ENCODE measurements around the gene HSPA12B. TPM values are rescaled to one million over a fixed set of nuclear protein-coding genes. Genes with fewer than 3 reads are reported as not detected.

Gene HSPA12B
- total RNA-seq, 2 donors from 2014 or later, result 1.1 to 1.4 TPM

- DNase-seq, result peak; percentile 23
- H3K9ac ChIP-seq (ENCODE audit: extremely low read depth, low read length, poor library complexity, severe bottlenecking), result no peak overlapping the region
- Mint-ChIP-seq H3K9me3 (no peaks in the 10 kb centered on the region), H3K4me3 (no peak overlapping the region), H3K27me3 (ENCODE audit: insufficient read depth) (peaks cover 21% of the 10 kb centered on the region), H3K4me1 (peaks cover 4% of the 10 kb centered on the region), H3K36me3 (ENCODE audit: low read depth) (peaks cover 11% of the 10 kb centered on the region), H3K27ac (no peak overlapping the region)
- 86 to 87% methylated on average over 4 to 5 of the region's 5 CpGs for WGBS, 2 experiments (ENCODE audit: insufficient coverage in 1 of 2, insufficient read length in 1 of 2)
- H3K36me3 ChIP-seq (ENCODE audit: control insufficient read depth, insufficient read depth, low read length), result peaks cover 8% of the 10 kb centered on the region
- no peaks in the 10 kb centered on the region for H3K9me3 ChIP-seq (ENCODE audit: control insufficient read depth, low read length)
- H3K4me1 ChIP-seq (ENCODE audit: control insufficient read depth, insufficient read depth, low read length), result no peaks in the 10 kb centered on the region
- TF ChIP-seq, protein P1, sequence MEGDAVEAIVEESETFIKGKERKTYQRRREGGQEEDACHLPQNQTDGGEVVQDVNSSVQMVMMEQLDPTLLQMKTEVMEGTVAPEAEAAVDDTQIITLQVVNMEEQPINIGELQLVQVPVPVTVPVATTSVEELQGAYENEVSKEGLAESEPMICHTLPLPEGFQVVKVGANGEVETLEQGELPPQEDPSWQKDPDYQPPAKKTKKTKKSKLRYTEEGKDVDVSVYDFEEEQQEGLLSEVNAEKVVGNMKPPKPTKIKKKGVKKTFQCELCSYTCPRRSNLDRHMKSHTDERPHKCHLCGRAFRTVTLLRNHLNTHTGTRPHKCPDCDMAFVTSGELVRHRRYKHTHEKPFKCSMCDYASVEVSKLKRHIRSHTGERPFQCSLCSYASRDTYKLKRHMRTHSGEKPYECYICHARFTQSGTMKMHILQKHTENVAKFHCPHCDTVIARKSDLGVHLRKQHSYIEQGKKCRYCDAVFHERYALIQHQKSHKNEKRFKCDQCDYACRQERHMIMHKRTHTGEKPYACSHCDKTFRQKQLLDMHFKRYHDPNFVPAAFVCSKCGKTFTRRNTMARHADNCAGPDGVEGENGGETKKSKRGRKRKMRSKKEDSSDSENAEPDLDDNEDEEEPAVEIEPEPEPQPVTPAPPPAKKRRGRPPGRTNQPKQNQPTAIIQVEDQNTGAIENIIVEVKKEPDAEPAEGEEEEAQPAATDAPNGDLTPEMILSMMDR (conservative IDR thresholded peaks at IDR 0.05), result no peak
- no peak overlapping the region for H3K4me3 ChIP-seq (ENCODE audit: low read length)
- H3K27me3 ChIP-seq (ENCODE audit: control insufficient read depth, insufficient read depth, low read length, poor library complexity, severe bottlenecking), result peaks cover 21% of the 10 kb centered on the region
- H3K27ac ChIP-seq (ENCODE audit: low read depth, low read length), result no peak overlapping the region
Observed at GRCh38 chr20:3755814-3756480, 23.5 kb downstream of the HSPA12B start.

DNA sequence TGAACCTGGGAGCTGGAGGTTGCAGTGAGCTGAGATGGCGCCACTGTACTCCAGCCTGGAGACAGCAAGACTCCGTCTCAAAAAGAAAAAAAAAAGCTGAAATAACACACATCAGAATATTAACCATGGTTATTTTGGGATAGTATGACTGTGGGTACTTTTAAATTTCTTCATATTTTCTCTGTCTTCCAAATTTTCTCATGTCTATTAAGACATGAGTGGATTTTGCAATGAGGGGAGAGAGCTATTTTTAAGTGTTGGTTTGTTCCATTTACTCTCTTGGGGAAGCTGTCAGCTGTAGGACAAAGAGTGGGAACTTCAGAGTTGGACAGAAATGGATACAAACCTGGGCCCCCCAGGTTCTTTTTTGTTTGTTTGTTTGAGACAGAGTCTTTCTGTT, 24.8 kb downstream of the HSPA12B start:
- Mint-ChIP-seq H3K4me3 (no peak overlapping the region), H3K36me3 (ENCODE audit: low read depth) (peaks cover 15% of the 10 kb centered on the region), H3K9me3 (no peaks in the 10 kb centered on the region), H3K27ac (no peak overlapping the region), H3K27me3 (ENCODE audit: insufficient read depth) (peaks cover 8% of the 10 kb centered on the region), H3K4me1 (peaks cover 3% of the 10 kb centered on the region)
- Histone ChIP-seq H3K27ac (ENCODE audit: low read depth, low read length) (no peak overlapping the region), H3K4me1 (ENCODE audit: control insufficient read depth, insufficient read depth, low read length) (no peaks in the 10 kb centered on the region), H3K4me3 (ENCODE audit: low read length) (no peak overlapping the region), H3K36me3 (ENCODE audit: control insufficient read depth, insufficient read depth, low read length) (peaks cover 8% of the 10 kb centered on the region), H3K9me3 (ENCODE audit: control insufficient read depth, low read length) (no peaks in the 10 kb centered on the region), H3K27me3 (ENCODE audit: control insufficient read depth, insufficient read depth, low read length, poor library complexity, severe bottlenecking) (peaks cover 7% of the 10 kb centered on the region), H3K9ac (ENCODE audit: extremely low read depth, low read length, poor library complexity, severe bottlenecking) (no peak overlapping the region)
- TF ChIP-seq, protein P1 (conservative IDR thresholded peaks at IDR 0.05), result no peak
- 100% methylated on average over 1 of the region's 2 CpGs; no CpG with 5 or more reads in 1 of the 2 experiments for WGBS, 2 experiments (ENCODE audit: insufficient coverage in 1 of 2, insufficient read length in 1 of 2)
- no peak for DNase-seq

- 94 to 100% methylated on average over 5 to 10 of the region's 11 CpGs for WGBS, 2 experiments (ENCODE audit: insufficient coverage in 1 of 2, insufficient read length in 1 of 2)
- H3K4me3 Mint-ChIP-seq, result no peak overlapping the region
- H3K9ac ChIP-seq (ENCODE audit: extremely low read depth, low read length, poor library complexity, severe bottlenecking), result no peak overlapping the region
- no peaks in the 10 kb centered on the region for H3K9me3 Mint-ChIP-seq
- no peaks in the 10 kb centered on the region for H3K9me3 ChIP-seq (ENCODE audit: control insufficient read depth, low read length)
- no peaks in the 10 kb centered on the region for H3K4me1 ChIP-seq (ENCODE audit: control insufficient read depth, insufficient read depth, low read length)
- H3K36me3 Mint-ChIP-seq (ENCODE audit: low read depth), result peaks cover 15% of the 10 kb centered on the region
- peak; percentile 26 for DNase-seq
- no peak overlapping the region for H3K4me3 ChIP-seq (ENCODE audit: low read length)
- TF ChIP-seq, protein P1 (conservative IDR thresholded peaks at IDR 0.05), result no peak
- no peak overlapping the region for H3K27ac ChIP-seq (ENCODE audit: low read depth, low read length)
- H3K36me3 ChIP-seq (ENCODE audit: control insufficient read depth, insufficient read depth, low read length), result peaks cover 8% of the 10 kb centered on the region
- no peaks in the 10 kb centered on the region for H3K27me3 ChIP-seq (ENCODE audit: control insufficient read depth, insufficient read depth, low read length, poor library complexity, severe bottlenecking)
- no peak overlapping the region for H3K27ac Mint-ChIP-seq
- no peaks in the 10 kb centered on the region for H3K4me1 Mint-ChIP-seq
- no peaks in the 10 kb centered on the region for H3K27me3 Mint-ChIP-seq (ENCODE audit: insufficient read depth)
Observed at GRCh38 chr20:3758566-3758965, 26.1 kb downstream of the HSPA12B start.

All from endodermal cell (in vitro differentiated cells).